Globus pallidus (tissue), 1 donor: Measurements from ENCODE around the gene LHX4.
"Not testable (repeated sequence)": the region's sequence is repeated elsewhere in the genome, so short reads cannot be mapped to it uniquely, and the experiment has no call there.

Source experiments
- DNase-seq: peaks from one replicate; pipeline ENCODE4 v3.0.0-alpha.2; 2015; ENCODE audit warnings: low spot score

LHX4 gene

DNA sequence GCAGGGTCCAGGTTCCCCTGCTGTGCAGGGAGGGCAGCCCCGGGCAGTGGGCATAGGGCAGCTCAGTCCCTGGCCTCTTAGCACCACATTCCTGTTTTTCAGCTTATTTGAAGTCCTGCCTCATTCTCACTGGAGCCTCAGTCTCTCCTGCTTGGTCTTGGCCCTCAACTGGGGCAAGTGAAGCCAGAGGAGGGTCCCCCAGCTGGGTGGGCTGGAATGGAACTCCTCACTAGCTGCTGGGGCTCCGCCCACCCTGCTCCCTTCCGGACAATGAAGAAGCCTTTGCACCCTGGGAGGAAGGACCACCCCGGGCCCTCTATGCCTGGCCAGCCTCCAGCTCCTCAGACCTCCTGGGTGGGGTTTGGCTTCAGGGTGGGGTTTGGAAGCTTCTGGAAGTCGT, 32.8 kb upstream of the LHX4 start:
- no peak for DNase-seq

DNA sequence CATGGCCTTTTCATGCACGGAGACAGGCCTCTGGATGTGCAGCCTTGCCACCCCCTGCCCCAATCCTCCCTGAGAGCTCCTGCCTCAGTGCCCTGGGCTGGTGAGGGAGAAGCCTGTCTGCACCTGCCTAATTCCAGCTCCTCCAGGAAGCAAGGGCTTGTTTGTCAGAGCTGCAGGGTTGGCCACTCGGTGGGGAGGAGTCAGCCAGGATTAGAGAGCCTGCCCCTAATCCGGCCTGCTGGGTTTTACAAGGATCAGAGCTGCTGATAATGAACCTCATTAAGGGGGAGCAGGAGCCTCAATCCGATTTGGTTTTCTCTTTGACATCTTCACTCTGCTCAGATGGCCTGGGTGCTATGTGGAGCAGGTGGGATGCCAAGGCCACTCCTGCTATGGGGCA, 31.9 kb upstream of the LHX4 start:
- no peak for DNase-seq

DNA sequence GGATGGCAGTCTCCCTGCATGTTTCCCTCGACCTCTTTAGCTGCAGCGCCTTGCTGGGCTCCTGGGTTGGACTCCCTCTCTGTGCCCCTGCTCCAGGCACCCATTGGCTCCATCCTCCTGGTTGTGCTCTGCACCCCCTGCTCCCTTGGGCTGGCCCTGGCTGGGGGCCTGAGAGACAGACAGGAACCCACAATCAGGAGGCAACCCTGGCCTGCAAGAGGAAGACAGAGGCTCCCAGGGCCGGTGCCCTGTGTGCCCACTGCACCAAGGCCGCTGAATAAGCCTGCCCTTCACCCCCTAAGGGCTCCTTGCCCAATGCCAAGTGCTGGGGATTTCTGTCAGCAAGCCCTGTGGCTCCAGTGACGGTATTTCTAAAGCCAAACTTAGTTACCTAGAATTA, 31.5 kb upstream of the LHX4 start:
- DNase-seq = no peak

GRCh38 chr1:180199018-180199417, 31.0 kb upstream of the LHX4 start:
- no peak for DNase-seq

DNA sequence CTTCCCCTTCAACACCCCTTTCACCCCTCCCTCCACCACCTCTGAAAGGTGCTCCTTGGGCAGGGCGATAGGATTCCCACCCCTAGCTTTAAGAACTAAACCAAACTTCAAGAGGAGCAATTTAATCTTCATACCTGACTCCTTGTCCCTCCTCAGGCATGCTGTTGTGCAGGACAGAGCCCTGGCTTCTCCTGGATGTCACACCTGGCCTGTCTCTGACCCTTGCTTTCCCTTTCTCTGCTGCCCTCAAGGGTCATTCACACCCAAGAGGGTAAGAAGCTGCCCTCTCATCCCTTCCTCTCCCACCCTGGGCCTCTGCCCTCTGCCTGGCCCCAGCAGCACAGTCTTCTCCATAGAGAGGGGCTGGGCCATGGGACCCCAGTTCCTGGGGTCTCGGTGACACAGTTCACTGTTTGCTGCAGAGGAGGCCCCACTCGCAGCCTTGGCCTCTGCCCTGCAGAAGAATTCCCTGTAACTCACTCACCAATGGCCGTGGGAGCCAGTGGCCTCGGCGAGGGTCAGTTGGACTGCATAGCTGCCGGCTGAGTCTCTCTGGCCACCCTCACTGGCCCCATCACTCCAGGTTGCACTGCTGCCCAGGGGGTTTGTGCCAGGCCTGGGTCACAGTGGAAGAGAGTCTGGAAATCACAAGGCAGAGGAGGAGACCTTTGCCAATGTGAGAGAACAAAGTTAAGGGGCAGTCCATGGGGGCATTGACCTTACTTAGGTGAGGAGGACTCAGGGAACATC, 28.4 kb upstream of the LHX4 start:
- DNase-seq = no peak

GRCh38 chr1:180202588-180202987, 27.5 kb upstream of the LHX4 start:
- not testable (repeated sequence) for DNase-seq

DNA sequence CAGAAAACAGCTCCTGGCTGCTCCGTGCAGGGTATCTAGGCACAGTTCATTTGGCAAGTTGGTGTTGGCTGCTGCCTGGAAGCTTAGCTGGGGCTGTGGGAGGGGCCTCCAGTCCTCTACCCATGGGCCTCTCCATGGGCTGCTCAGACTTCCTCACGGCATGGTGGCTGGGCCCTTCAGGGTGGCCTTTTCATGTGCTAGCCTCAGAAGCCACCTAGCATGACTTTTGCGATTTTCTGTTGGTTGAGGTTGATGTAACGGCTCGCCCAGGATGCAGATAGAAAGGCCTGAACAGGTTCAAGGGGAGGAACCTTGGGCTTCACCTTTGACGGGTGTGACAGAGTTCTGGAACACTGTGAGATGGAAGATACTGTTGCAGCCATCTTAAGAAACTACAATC, 25.8 kb upstream of the LHX4 start:
- DNase-seq = no peak

DNA sequence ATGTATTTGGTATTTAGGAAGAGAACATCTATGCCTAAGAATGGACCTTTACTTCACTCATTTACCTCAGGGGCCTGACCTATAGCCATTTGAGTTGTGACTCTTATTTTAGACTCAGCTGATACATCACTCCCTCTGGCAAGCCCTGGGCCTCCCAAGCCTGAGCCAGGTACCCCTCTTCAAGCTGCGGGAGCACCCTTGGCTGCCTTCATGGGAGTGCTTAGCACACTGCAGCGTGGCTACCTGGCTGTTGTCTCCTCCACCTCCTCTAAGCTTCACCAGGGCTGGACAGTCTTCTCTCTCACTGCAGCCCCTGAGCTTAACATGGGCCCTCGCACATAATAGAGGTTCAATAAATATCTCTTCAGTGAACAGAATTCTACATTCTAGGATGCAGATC, 23.5 kb upstream of the LHX4 start:
- no peak for DNase-seq

DNA sequence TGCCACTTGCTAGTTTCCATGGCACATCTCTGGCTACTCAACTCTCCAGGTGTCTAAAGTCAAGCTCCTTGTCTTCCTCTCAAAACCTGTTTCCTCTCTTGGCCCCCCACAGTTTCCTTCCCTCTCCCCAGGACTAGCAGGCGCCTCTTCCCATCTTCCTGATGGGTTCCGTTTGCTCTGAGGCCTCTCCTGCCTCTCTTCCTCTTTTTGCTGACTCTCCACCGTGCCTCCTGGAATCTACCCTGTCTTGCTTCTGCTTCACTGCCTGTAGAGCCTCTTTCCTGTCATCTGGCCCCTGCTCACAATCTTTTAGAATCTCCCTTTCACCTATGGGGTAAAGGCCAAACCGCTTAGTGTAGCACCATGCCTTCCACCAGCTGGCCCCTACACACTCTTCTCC, 21.8 kb upstream of the LHX4 start:
- DNase-seq = no peak

DNA sequence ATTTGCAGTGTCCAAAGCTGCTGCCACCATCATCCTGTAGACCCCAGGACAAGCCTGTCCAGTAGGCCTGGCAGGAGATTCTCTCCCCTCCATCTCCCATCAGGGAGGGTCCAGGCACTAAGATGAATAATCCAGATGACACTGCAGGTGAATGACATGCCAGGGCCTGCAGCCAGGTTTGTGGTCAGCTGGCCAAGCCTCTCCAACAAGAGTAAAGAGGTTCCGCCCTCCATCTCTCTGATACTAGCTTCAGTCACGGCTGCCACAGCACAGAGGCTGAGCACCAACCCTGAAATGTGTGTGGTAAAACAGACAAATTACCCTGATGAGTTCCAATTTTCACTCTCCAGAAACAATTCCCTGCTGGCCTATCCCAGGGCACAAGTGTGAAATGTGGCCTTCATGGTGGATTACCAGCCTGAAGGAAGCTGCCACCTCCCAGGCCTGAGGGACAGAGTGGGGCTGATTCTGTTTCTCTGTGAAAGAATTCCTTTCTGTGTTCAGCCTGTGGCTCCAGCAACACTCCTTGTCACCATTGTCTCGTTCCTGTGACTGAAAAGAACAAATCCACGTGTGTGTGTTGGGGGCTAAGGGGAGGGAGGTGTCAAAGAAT, 19.9 kb upstream of the LHX4 start:
- DNase-seq = no peak

DNA sequence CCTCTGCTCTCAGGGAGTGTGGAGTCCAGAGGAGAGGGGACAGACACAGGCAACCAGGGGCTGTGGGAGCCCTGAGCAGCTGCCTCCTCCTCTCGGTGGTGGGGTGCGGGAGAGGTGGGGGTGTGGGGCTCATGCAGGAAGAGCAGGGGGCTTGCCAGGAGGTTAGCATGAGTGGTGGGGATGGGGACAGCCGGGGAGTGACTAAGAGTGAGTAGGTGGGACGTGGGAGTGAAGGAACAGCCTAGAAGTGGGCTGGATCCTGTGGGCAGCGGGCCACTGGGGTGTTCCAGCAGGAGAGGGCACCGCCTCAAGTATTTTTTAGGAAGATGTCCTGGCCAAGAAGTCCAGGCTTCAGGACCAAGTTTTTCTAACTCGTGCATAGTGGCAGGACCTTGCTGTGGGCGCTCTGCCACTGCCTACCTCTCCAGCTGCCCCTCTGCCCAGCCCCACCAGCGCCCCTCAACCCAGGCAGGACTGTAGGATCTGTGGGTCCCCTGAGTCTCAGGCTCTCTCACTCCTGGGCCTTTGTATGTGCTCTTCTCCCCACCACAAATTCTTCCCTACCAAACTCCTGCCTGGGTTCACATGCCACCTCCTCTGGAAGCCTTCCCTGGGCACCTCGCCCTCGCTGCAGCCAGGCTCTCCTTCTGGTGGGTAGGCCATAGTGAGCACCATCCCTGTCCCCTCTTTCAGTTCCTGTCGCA, 18.8 kb upstream of the LHX4 start:
- DNase-seq = no peak

DNA sequence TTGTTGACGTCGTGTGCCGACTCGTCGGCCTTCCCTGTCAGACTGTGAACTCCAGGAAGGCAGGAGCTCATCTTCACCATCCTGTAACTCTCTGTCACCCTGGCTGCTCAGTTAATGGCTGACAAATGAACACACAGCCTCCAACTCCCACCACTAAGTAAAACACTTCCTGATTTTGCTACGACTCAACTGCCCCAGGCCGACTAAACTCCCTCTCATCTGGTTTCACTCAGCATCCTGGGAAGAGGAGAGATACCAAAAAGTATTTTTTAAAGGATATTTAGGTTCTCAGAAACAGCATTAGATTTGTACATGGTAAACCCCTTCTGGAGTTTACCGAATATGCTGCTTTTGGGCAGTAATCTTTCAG, 18.2 kb upstream of the LHX4 start:
- no peak for DNase-seq

DNA sequence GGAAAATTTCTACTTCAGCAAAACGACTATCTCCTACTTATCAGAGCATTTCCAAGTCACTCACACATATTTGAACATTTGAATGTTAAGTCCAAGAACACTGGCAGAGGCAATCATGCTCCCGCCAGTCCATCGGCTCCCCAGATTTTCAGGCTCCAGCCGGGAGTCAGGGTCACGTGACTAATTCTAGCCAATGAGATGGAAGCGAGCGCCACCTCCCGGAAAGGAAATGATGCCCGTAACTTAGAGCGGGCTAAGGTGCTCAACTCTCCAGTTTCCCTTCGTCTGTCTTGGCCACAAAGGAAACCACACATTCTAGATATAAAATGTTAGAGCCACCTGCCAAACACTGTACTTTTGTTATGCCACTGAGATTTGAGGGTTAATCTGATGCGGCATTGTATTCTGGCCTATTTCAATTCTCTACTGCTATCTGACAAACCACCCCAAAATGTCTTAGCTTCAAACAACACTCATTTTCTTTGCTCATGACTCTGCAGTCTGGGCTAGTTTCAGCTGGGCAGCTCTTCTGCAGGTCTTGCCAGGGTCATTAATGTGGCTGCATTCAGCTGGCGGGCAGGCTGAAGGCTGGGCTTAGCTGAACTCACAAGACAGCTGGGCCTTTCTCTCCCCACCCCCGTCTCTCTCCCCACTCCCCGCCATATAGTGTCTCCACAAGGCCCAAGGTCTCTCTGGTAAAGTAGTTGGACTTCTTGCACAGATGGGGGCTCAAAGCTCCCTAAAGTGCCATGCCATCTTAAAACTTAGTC, 16.5 kb upstream of the LHX4 start:
- DNase-seq = peak; percentile 31

- no peak for DNase-seq
Measured at GRCh38 chr1:180215856-180216625, 14.0 kb upstream of the LHX4 start.

DNA sequence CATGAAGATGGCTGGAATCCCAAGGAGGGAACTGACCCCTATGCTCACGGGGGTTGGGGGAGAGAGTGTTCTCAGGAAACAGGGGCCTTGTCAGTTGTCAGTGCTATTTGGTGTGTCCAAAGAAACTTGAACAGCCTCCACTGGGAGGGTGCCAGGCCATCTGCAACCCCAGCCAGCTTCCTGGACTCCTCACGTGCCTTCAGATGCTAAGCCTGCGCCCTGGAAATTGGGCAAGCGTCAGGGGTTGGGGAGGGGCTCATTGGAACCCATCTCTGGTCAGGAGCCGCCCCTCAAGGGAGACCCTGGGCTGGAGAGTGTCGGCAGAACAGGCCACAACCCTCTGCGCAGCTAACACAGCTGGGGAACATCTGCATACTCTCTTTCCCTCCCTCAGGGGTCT, 13.1 kb upstream of the LHX4 start:
- no peak for DNase-seq

GRCh38 chr1:180218806-180219765, 11.0 kb upstream of the LHX4 start:
- DNase-seq = no peak

GRCh38 chr1:180219776-180220175, 10.3 kb upstream of the LHX4 start:
- no peak for DNase-seq

- no peak for DNase-seq
Measured at GRCh38 chr1:180221462-180221861, 8.6 kb upstream of the LHX4 start.

DNA sequence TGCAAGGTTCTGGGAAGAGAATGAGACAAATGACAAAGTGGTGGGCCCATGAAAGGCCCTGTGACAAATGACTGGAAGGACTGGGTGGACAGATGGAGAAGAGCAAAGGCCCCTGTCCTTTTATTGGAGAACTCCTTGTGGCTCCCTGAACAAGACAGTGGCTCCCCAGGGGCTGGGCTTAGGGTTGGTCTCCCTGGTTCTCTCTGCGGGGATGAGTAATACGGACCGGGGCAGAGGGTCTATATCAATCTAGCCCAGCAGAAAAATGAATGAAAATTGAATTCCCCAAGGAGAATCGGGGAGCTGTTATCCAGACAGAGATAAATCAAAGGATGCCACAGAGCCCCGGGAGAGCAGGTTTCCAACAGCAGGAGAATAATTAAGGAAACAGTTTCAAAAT, 5.2 kb upstream of the LHX4 start:
- DNase-seq = no peak

- no peak for DNase-seq
Measured at GRCh38 chr1:180225403-180225802, 4.7 kb upstream of the LHX4 start.
